Measurements from ENCODE around the gene CHCHD6.

The CHCHD6 gene

DNA sequence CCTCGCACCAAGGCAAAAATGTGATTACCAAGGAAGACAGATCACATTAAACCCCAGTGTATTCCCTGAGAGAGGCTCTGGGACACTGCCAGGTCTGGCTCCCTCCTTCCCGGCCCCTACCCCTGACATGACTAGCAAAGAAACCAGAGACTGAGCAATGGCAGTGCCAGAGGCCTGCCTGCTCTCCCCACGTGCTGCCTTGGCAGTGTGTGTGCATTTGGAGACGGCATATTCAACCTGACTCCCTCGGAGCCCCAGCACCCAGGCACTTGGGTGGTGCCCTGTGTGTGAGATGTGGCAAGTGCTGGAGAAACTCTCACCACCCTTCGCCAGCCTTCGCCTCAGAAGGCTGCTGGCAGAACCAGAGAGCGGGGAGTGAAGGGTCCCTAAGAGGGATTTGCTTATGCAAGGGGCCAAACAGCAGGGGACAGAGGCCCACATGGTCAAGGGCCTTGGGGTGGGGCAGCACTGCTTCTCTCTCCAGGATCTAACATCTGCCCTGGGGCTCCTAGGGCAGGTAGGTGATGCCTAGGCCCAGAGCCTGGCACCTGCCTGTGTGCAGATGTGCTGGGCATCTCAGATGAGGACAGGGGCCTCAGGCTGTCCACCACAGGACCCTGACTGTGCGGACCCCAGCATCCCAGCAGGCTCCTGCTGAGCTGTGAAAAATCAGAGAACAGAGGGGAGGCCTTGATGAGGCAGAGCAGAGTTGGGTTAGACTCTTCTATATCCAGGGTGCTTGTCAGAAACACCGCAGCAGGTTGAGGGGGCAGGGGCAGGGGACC lies 255.3 kb downstream of the CHCHD6 start:
- no peak for DNase-seq (ENCODE audit: extremely low spot score)
- CTCF ChIA-PET: no interaction called here
- TF ChIP-seq ZNF384 (IDR thresholded peaks at IDR 0.05): no peak
- POLR2A ChIA-PET: no interaction called here

DNA sequence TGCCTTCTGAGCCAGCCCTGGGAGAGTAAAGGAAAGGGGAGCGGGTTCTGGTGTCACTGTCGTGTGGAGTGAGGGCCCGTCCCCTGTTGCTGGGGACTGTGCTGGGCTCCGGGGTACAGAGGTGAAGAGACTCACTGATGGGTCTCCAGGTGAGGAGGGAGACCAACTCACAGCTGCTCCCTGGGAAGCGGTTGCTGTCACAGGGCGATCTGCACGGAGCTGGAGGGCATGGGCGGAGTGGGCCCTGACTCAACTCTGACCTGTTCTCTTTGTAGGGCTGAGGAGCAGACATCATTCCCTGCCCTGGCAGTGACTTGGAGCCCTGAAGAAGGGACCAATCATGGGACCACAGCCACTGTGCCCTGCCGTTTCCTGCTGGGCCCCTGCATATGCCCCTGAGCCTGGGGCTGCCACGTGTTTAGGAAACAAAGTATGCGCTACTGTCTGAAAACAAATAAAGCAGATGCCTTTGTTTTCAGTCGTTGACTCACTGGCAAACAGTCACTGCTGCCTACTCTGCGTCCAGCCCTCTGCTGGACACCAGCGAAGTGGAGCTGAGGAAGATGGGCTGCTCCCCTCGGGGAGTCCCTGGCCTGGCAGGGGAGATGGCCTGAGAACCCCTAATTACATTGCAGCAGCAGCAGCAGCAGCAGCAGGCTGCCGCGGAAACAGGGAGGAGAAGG lies 256.0 kb downstream of the CHCHD6 start:
- TF ChIP-seq ARNT (IDR thresholded peaks at IDR 0.05) (no peak), HDGF (IDR thresholded peaks at IDR 0.05; ENCODE audit: borderline replicate concordance) (no peak), FOXA1 (IDR thresholded peaks at IDR 0.05) (no peak), ELF4 (IDR thresholded peaks at IDR 0.05) (no peak), LEF1 (IDR thresholded peaks at IDR 0.05; ENCODE audit: borderline replicate concordance) (no peak), BHLHE40 (IDR thresholded peaks at IDR 0.05; ENCODE audit: borderline replicate concordance) (no peak), FOXM1 (IDR thresholded peaks at IDR 0.05; ENCODE audit: borderline replicate concordance) (no peak), FOXK2 (IDR thresholded peaks at IDR 0.05) (no peak), NFRKB (IDR thresholded peaks at IDR 0.05) (no peak), CTBP1 (IDR thresholded peaks at IDR 0.05; ENCODE audit: borderline replicate concordance) (no peak), SP1 (IDR thresholded peaks at IDR 0.05) (no peak), ZNF384 (IDR thresholded peaks at IDR 0.05) (no peak), SUZ12 (IDR thresholded peaks at IDR 0.05) (no peak), L3MBTL2 (conservative IDR thresholded peaks at IDR 0.05) (no peak), TARDBP (IDR thresholded peaks at IDR 0.05) (no peak), PKNOX1 (IDR thresholded peaks at IDR 0.05) (no peak)
- ChIA-PET CTCF (no interaction called here), POLR2A (interaction anchor here (0.7 kb wide), 1 partner anchor 13 kb away, joined by 3 read pairs; no protein-coding TSS in a partner anchor)
- DNase-seq (ENCODE audit: extremely low spot score): no peak

DNA sequence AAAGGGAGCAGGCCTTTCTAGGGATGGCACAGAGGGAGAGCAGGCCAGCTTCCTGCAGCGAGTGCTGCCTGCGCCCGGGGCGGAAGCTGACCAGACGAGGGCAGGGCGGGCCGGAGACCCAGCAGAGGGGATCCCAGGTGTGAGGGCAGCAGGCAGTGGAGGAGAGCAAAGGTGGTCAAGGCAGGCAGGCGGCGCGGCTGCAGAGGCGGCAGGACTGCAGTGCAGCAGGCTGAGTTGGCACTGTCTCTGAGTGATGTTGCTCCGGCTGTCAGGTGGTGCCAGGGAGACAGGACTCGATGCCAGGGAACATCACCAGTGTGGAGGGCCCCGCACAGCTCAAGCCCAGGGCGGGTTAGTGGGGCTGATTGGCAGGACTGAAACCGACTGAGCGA lies 256.6 kb downstream of the CHCHD6 start:
- ChIA-PET CTCF (no interaction called here), POLR2A (interaction anchor here (0.7 kb wide), 1 partner anchor 13 kb away, joined by 3 read pairs; no protein-coding TSS in a partner anchor)
- no peak for DNase-seq (ENCODE audit: extremely low spot score)
- TF ChIP-seq ARNT (IDR thresholded peaks at IDR 0.05) (no peak), SP1 (IDR thresholded peaks at IDR 0.05) (no peak), BHLHE40 (IDR thresholded peaks at IDR 0.05; ENCODE audit: borderline replicate concordance) (no peak), ZNF384 (IDR thresholded peaks at IDR 0.05) (no peak), LEF1 (IDR thresholded peaks at IDR 0.05; ENCODE audit: borderline replicate concordance) (no peak), FOXM1 (IDR thresholded peaks at IDR 0.05; ENCODE audit: borderline replicate concordance) (no peak), FOXK2 (IDR thresholded peaks at IDR 0.05) (no peak), SUZ12 (IDR thresholded peaks at IDR 0.05) (no peak), ELF4 (IDR thresholded peaks at IDR 0.05) (no peak), NFRKB (IDR thresholded peaks at IDR 0.05) (no peak), L3MBTL2 (conservative IDR thresholded peaks at IDR 0.05) (no peak), FOXA1 (IDR thresholded peaks at IDR 0.05) (no peak), TARDBP (IDR thresholded peaks at IDR 0.05) (no peak), PKNOX1 (IDR thresholded peaks at IDR 0.05) (no peak), HDGF (IDR thresholded peaks at IDR 0.05; ENCODE audit: borderline replicate concordance) (no peak), CTBP1 (IDR thresholded peaks at IDR 0.05; ENCODE audit: borderline replicate concordance) (no peak)

GRCh38 chr3:126961191-126961790 lies 257.3 kb downstream of the CHCHD6 start:
- no peak for DNase-seq (ENCODE audit: extremely low spot score)
- ChIA-PET CTCF (interaction anchor here (0.9 kb wide), 1 partner anchor 21 kb away, joined by 5 read pairs; the partner anchor contains the start of gene PLXNA1), POLR2A (interaction anchor here (1.0 kb wide), 1 partner anchor 10 kb away, joined by 3 read pairs; no protein-coding TSS in a partner anchor)
- no peak for TF ChIP-seq L3MBTL2 (conservative IDR thresholded peaks at IDR 0.05)
- TF ChIP-seq NFRKB (IDR thresholded peaks at IDR 0.05): no peak
- no peak for TF ChIP-seq FOXM1 (IDR thresholded peaks at IDR 0.05; ENCODE audit: borderline replicate concordance)
- TF ChIP-seq ARNT (IDR thresholded peaks at IDR 0.05): no peak
- no peak for TF ChIP-seq SUZ12 (IDR thresholded peaks at IDR 0.05)
- TF ChIP-seq FOXK2 (IDR thresholded peaks at IDR 0.05): no peak
- no peak for TF ChIP-seq ELF4 (IDR thresholded peaks at IDR 0.05)
- TF ChIP-seq HDGF (IDR thresholded peaks at IDR 0.05; ENCODE audit: borderline replicate concordance): no peak
- no peak for TF ChIP-seq SP1 (IDR thresholded peaks at IDR 0.05)
- TF ChIP-seq PKNOX1 (IDR thresholded peaks at IDR 0.05): no peak

GRCh38 chr3:126961791-126962461 lies 257.9 kb downstream of the CHCHD6 start:
- no peak for DNase-seq (ENCODE audit: extremely low spot score)
- ChIA-PET CTCF (interaction anchor here (0.9 kb wide), 1 partner anchor 21 kb away, joined by 5 read pairs; the partner anchor contains the start of gene PLXNA1), POLR2A (interaction anchor here (1.0 kb wide), 1 partner anchor 11 kb away, joined by 3 read pairs; no protein-coding TSS in a partner anchor)
- TF ChIP-seq FOXK2 (IDR thresholded peaks at IDR 0.05) (no peak), SUZ12 (IDR thresholded peaks at IDR 0.05) (no peak)

Measured in HEK293T (cell line).